Measurements from ENCODE around the gene RNF166. TPM values are rescaled to one million over a fixed set of nuclear protein-coding genes. Genes with fewer than 3 reads are reported as not detected.

Gene RNF166
- total and polyA plus RNA-seq, 2 donors (not counting 3 experiments of a cell fraction or from before 2014, with no cell fraction given) = 27.6 to 38.8 TPM

GRCh38 chr16:88752386-88753002 lies 46.3 kb upstream of the RNF166 start:
- TF ChIP-seq MAX (IDR thresholded peaks at IDR 0.05; ENCODE audit: insufficient read depth, insufficient read length) = no peak
- no peak for TF ChIP-seq POLR2AphosphoS5 (IDR thresholded peaks at IDR 0.05; ENCODE audit: insufficient read depth, low read depth, low read length)
- TF ChIP-seq GATA2 (IDR thresholded peaks at IDR 0.05; ENCODE audit: insufficient read depth, insufficient read length, low read depth, low read length) = no peak
- TF ChIP-seq FOS (IDR thresholded peaks at IDR 0.05; ENCODE audit: borderline replicate concordance, insufficient read depth, low read length) = no peak
- no peak for TF ChIP-seq MYC (IDR thresholded peaks at IDR 0.05; ENCODE audit: low read depth, low read length)
- no peak for TF ChIP-seq CTCF (IDR thresholded peaks at IDR 0.05; ENCODE audit: extremely low read depth in 1 of 2, insufficient read depth in 1 of 2, low read depth in 1 of 2, low read length in 2 of 2)
- no peak for TF ChIP-seq EZH2 (IDR thresholded peaks at IDR 0.05; ENCODE audit: borderline replicate concordance, low read depth, low read length, severe bottlenecking)
- no peak for TF ChIP-seq POLR2A (IDR thresholded peaks at IDR 0.05; ENCODE audit: low read depth, low read length)
- TF ChIP-seq JUN (IDR thresholded peaks at IDR 0.05; ENCODE audit: borderline replicate concordance, insufficient read depth, insufficient read length, low read depth) = no peak

More at GRCh38 chr16:88752386-88753002, 46.3 kb upstream of the RNF166 start:
- DNase-seq (ENCODE audit: low read depth, low spot score) = no peak
- intact Hi-C loops (cut with micrococcal nuclease) = no loop called here
- Histone ChIP-seq H3K27ac (ENCODE audit: insufficient read depth, low read depth, low read length) (no peak overlapping the region), H3K4me1 (ENCODE audit: control insufficient read depth, extremely low read depth, insufficient read depth, low read length) (peaks cover 2% of the 10 kb centered on the region), H3K9me3 (replicated peaks; ENCODE audit: control insufficient read depth, insufficient read depth, low read length) (no peaks in the 10 kb centered on the region), H3K9ac (replicated peaks; ENCODE audit: extremely low read depth, insufficient read depth, low read length) (no peak overlapping the region), H3K36me3 (ENCODE audit: control insufficient read depth in 2 of 2, extremely low read depth in 1 of 2, insufficient read depth in 2 of 2, low read length in 2 of 2) (peaks cover 3 to 9% of the 10 kb centered on the region in 2 experiments), H4K20me1 (replicated peaks; ENCODE audit: control insufficient read depth, extremely low read depth, insufficient read depth, low read length) (no peaks in the 10 kb centered on the region), H3K27me3 (ENCODE audit: control insufficient read depth in 2 of 2, insufficient read depth in 2 of 2, low read length in 2 of 2) (no peaks in the 10 kb centered on the region), H3K4me3 (replicated peaks in 1 of 3; ENCODE audit: insufficient read depth in 1 of 3, low read depth in 1 of 3, low read length in 3 of 3) (no peak overlapping the region), H2AFZ (ENCODE audit: low read depth, low read length) (no peak overlapping the region), H3K9me1 (replicated peaks; ENCODE audit: control insufficient read depth, extremely low read depth, insufficient read depth, low read length) (no peaks in the 10 kb centered on the region), H3K4me2 (ENCODE audit: insufficient read depth, low read length) (no peak overlapping the region), H3K79me2 (ENCODE audit: control insufficient read depth, insufficient read depth, low read length) (peaks cover 68% of the 10 kb centered on the region)
- FAIRE-seq = no peak
- dilution Hi-C loops (cut with MboI; ENCODE audit: extremely low pct_ligation_motif_present, low sequenced_read_pairs) = no loop called here
- ChIA-PET CTCF (interaction anchor here (4.7 kb wide), 1 partner anchor 15 kb away, joined by 19 read pairs; no protein-coding TSS in a partner anchor), POLR2A (no interaction called here)
- no TSS peak for BruUV-seq (replicated peaks)

Measured in endothelial cell of umbilical vein (primary cell).